Endometrium (tissue), 2 donors: ENCODE measurements around the gene STRC.
"Not testable (repeated sequence)": the region's sequence is repeated elsewhere in the genome, so short reads cannot be mapped to it uniquely, and the experiment has no call there.

ENCODE experiments used
- FAIRE-seq: peaks from 2 replicates; lab custom pipeline; 2012; peaks lifted over from hg19 to GRCh38; lab: Jason Lieb, UNC
- donor health status: control.
- donor health status: control.

STRC gene

GRCh38 chr15:43563793-43564192 is 54.8 kb downstream of the STRC start:
- not testable (repeated sequence) for FAIRE-seq

- FAIRE-seq, result not testable (repeated sequence)
These were observed 55.8 kb downstream of the STRC start for GRCh38 chr15:43562753-43563152.

GRCh38 chr15:43552986-43553385 is 65.6 kb downstream of the STRC start:
- no peak for FAIRE-seq

- no peak for FAIRE-seq
These were observed 66.3 kb downstream of the STRC start for GRCh38 chr15:43552256-43552655.

GRCh38 chr15:43550527-43551363 is 67.9 kb downstream of the STRC start:
- FAIRE-seq, result no peak
